H9 (cell line): ENCODE results near the gene DENND10. TPM values are rescaled to one million over a fixed set of nuclear protein-coding genes. Genes with fewer than 3 reads are reported as not detected.
A peak's percentile ranks its signal among the peaks of the same experiment; 100 is the strongest.

ENCODE experiments used
- DNase-seq: peaks from one replicate; pipeline ENCODE4 v3.0.0-alpha.2; 2017
- H2AFZ ChIP-seq: one replicate; pipeline ENCODE4 v1.6.1; 2013; ENCODE audit warnings: mild to moderate bottlenecking, low read length, control low read depth, moderate library complexity
- H2AK5ac ChIP-seq: 2 replicates; pipeline ENCODE4 v1.6.1; 2013; ENCODE audit warnings: low read length, control low read depth, mixed read lengths; ENCODE audit not compliant: insufficient read length
- H2BK120ac ChIP-seq: one replicate; pipeline ENCODE4 v1.6.1; 2013; ENCODE audit warnings: low read depth, mild to moderate bottlenecking, low read length, control low read depth, inconsistent platforms; ENCODE audit not compliant: poor library complexity, severe bottlenecking
- H2BK12ac ChIP-seq: 2 replicates; pipeline ENCODE4 v1.6.1; 2013; ENCODE audit warnings: low read length, control low read depth, mixed read lengths, low read depth; ENCODE audit not compliant: insufficient read length
- H2BK15ac ChIP-seq: 2 replicates; pipeline ENCODE4 v1.6.1; 2013; ENCODE audit warnings: low read depth, low read length, control low read depth
- H2BK20ac ChIP-seq: one replicate; pipeline ENCODE4 v1.6.1; 2013; ENCODE audit warnings: low read depth, mild to moderate bottlenecking, low read length, control low read depth, inconsistent platforms; ENCODE audit not compliant: poor library complexity, severe bottlenecking
- H2BK5ac ChIP-seq: 2 replicates; pipeline ENCODE4 v1.6.1; 2013; ENCODE audit warnings: low read length, control low read depth, mixed read lengths; ENCODE audit not compliant: insufficient read length
- H3K14ac ChIP-seq: 2 replicates; pipeline ENCODE4 v1.6.1; 2013; ENCODE audit warnings: low read length, control low read depth; ENCODE audit not compliant: insufficient read depth
- H3K18ac ChIP-seq: 2 replicates; pipeline ENCODE4 v1.6.1; 2013; ENCODE audit warnings: low read depth, mild to moderate bottlenecking, mixed read lengths, low read length, control low read depth; ENCODE audit not compliant: insufficient read length
- H3K23ac ChIP-seq: 2 replicates; pipeline ENCODE4 v1.6.1; 2013; ENCODE audit warnings: low read length, control low read depth, mixed read lengths, low read depth; ENCODE audit not compliant: insufficient read length
- H3K23me2 ChIP-seq: 2 replicates; pipeline ENCODE4 v1.6.1; 2013; ENCODE audit warnings: low read depth, mild to moderate bottlenecking, mixed read lengths, low read length, control low read depth; ENCODE audit not compliant: insufficient read length, poor library complexity, severe bottlenecking
- H3K27ac ChIP-seq: 2 replicates; pipeline ENCODE4 v1.5.1; 2013; ENCODE audit warnings: low read length, control low read depth, mixed read lengths, low read depth; ENCODE audit not compliant: insufficient read length
- H3K27me3 ChIP-seq: 2 replicates; pipeline ENCODE4 v1.6.1; 2013; ENCODE audit warnings: low read length, control low read depth, inconsistent platforms; ENCODE audit not compliant: insufficient read depth
- H3K4ac ChIP-seq: 2 replicates; pipeline ENCODE4 v1.6.1; 2013; ENCODE audit warnings: low read depth, mild to moderate bottlenecking, control low read depth, inconsistent platforms, low read length, moderate library complexity
- H3K4me1 ChIP-seq: 2 replicates; pipeline ENCODE4 v1.6.1; 2013; ENCODE audit warnings: low read length, control low read depth, inconsistent platforms; ENCODE audit not compliant: insufficient read depth
- H3K4me2 ChIP-seq: 2 replicates; pipeline ENCODE4 v1.6.1; 2013; ENCODE audit warnings: low read length, control low read depth, mixed read lengths; ENCODE audit not compliant: insufficient read length, insufficient read depth
- H3K56ac ChIP-seq: 2 replicates; pipeline ENCODE4 v1.6.1; 2013; ENCODE audit warnings: low read depth, mild to moderate bottlenecking, mixed read lengths, low read length, control low read depth; ENCODE audit not compliant: insufficient read length
- H3K79me1 ChIP-seq: 2 replicates; pipeline ENCODE4 v1.6.1; 2013; ENCODE audit warnings: low read depth, mild to moderate bottlenecking, moderate library complexity, low read length, control low read depth, inconsistent platforms; ENCODE audit not compliant: insufficient read depth, poor library complexity, severe bottlenecking
- H3K79me2 ChIP-seq: 2 replicates; pipeline ENCODE4 v1.6.1; 2013; ENCODE audit warnings: low read length, control low read depth, inconsistent platforms; ENCODE audit not compliant: insufficient read depth
- H3K9ac ChIP-seq: 2 replicates; pipeline ENCODE4 v1.6.1; 2013; ENCODE audit warnings: low read length, control low read depth, mixed read lengths; ENCODE audit not compliant: insufficient read length; ENCODE audit errors: extremely low read depth
- H3K9me3 ChIP-seq: one replicate; pipeline ENCODE4 v1.6.1; 2013; ENCODE audit warnings: low read depth, low read length, inconsistent platforms; ENCODE audit not compliant: control insufficient read depth
- H3T11ph ChIP-seq: one replicate; pipeline ENCODE4 v1.6.1; 2013; ENCODE audit warnings: mild to moderate bottlenecking, low read length, control low read depth, inconsistent platforms
- H4K20me1 ChIP-seq: one replicate; pipeline ENCODE4 v1.6.1; 2013; ENCODE audit not compliant: control insufficient read depth, insufficient read length, insufficient read depth
- H4K5ac ChIP-seq: 2 replicates; pipeline ENCODE4 v1.6.1; 2013; ENCODE audit warnings: low read depth, mild to moderate bottlenecking, mixed read lengths, low read length, control low read depth; ENCODE audit not compliant: insufficient read length
- H4K8ac ChIP-seq: replicated peaks from 2 replicates; pipeline ENCODE4 v1.6.1; 2013; ENCODE audit warnings: low read length, control low read depth, mixed read lengths, low read depth; ENCODE audit not compliant: insufficient read length
- H4K91ac ChIP-seq: 2 replicates; pipeline ENCODE4 v1.6.1; 2013; ENCODE audit warnings: low read depth, mild to moderate bottlenecking, moderate library complexity, mixed read lengths, low read length, control low read depth; ENCODE audit not compliant: insufficient read length
- H3K27ac Mint-ChIP-seq, 3 experiments: 2 replicates in 2 of 3; 3 replicates in 1 of 3; pipeline ENCODE4 v1.8.0; 2020 to 2021; ENCODE audit warnings: mixed read lengths in 3 of 3, mild to moderate bottlenecking in 1 of 3, moderate library complexity in 1 of 3
- H3K27me3 Mint-ChIP-seq: 2 replicates; pipeline ENCODE4 v1.8.0; 2021; ENCODE audit warnings: low read depth, mild to moderate bottlenecking, moderate library complexity, mixed read lengths
- H3K36me3 Mint-ChIP-seq, 3 experiments: 2 replicates in 2 of 3; 3 replicates in 1 of 3; pipeline ENCODE4 v1.8.0; 2020 to 2021; ENCODE audit warnings: low read depth in 3 of 3, mixed read lengths in 3 of 3; ENCODE audit not compliant: insufficient read depth in 1 of 3
- H3K4me1 Mint-ChIP-seq, 2 experiments: 2 replicates each; pipeline ENCODE4 v1.8.0; 2020; ENCODE audit warnings: mixed read lengths in 2 of 2
- H3K4me3 Mint-ChIP-seq, 2 experiments: 2 replicates in 1 of 2; 3 replicates in 1 of 2; pipeline ENCODE4 v1.8.0; 2020 to 2021; ENCODE audit warnings: mild to moderate bottlenecking in 2 of 2, mixed read lengths in 2 of 2, moderate library complexity in 1 of 2
- H3K9me3 Mint-ChIP-seq, 2 experiments: 2 replicates in 1 of 2; 3 replicates in 1 of 2; pipeline ENCODE4 v1.8.0; 2020; ENCODE audit warnings: mild to moderate bottlenecking in 2 of 2, mixed read lengths in 2 of 2, moderate library complexity in 1 of 2
- WGBS: extraction: QIAGEN DNeasy Blood & Tissue Kit; methylation state at CpG from one replicate; pipeline ENCODE4 v1.1.7; 2013; ENCODE audit warnings: missing lambda C conversion rate, low lambda C conversion rate, mixed read lengths; ENCODE audit not compliant: insufficient read length; ENCODE audit errors: extremely low coverage; 5-methylcytosine and 5-hydroxymethylcytosine counted together
- total RNA-seq: library from RNA; stranded (reverse); gene quantifications from 2 replicates; pipeline ENCODE4 v1.2.1, GENCODE V29; 2021
- TF ChIP-seq, protein P1 (sequence below): fragments of 200-600 bp; sonication (generic); conservative IDR thresholded peaks from 3 replicates; pipeline ENCODE4 v1.8.0; 2021; ENCODE audit warnings: antibody characterized with exemption, mild to moderate bottlenecking

The DENND10 gene
- total RNA-seq, 1 experiment from 2014 or later = 63.2 TPM

GRCh38 chr10:119138346-119139306 is 34.7 kb downstream of the DENND10 start:
- H2BK120ac ChIP-seq = no peak overlapping the region
- H2BK15ac ChIP-seq = no peak overlapping the region
- H3K56ac ChIP-seq = no peak overlapping the region
- Mint-ChIP-seq H3K4me3 (no peak overlapping the region), H3K27ac (peak overlapping the region in 2 of 3 experiments; percentile 32 to 69; a peak in 2 of 7 replicates), H3K9me3 (no peaks in the 10 kb centered on the region; a peak in 1 of 5 replicates), H3K36me3 (peaks cover 5 to 28% (median 19%) of the 10 kb centered on the region in 3 experiments; a peak in 6 of 7 replicates), H3K27me3 (no peaks in the 10 kb centered on the region; the same call in 1 of the 2 replicates), H3K4me1 (no peaks in the 10 kb centered on the region)
- no peaks in the 10 kb centered on the region for H3K23me2 ChIP-seq
- no peaks in the 10 kb centered on the region for H3K79me1 ChIP-seq
- TF ChIP-seq, protein P1, sequence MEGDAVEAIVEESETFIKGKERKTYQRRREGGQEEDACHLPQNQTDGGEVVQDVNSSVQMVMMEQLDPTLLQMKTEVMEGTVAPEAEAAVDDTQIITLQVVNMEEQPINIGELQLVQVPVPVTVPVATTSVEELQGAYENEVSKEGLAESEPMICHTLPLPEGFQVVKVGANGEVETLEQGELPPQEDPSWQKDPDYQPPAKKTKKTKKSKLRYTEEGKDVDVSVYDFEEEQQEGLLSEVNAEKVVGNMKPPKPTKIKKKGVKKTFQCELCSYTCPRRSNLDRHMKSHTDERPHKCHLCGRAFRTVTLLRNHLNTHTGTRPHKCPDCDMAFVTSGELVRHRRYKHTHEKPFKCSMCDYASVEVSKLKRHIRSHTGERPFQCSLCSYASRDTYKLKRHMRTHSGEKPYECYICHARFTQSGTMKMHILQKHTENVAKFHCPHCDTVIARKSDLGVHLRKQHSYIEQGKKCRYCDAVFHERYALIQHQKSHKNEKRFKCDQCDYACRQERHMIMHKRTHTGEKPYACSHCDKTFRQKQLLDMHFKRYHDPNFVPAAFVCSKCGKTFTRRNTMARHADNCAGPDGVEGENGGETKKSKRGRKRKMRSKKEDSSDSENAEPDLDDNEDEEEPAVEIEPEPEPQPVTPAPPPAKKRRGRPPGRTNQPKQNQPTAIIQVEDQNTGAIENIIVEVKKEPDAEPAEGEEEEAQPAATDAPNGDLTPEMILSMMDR = no peak
- no peak overlapping the region for H3T11ph ChIP-seq
- no peak overlapping the region for H3K9ac ChIP-seq
- no peaks in the 10 kb centered on the region for H3K27me3 ChIP-seq
- H4K5ac ChIP-seq = no peak overlapping the region
- H3K18ac ChIP-seq = no peak overlapping the region
- no peak overlapping the region for H2BK20ac ChIP-seq
- no peaks in the 10 kb centered on the region for H3K4me1 ChIP-seq
- H3K9me3 ChIP-seq = no peaks in the 10 kb centered on the region
- DNase-seq = no peak
- no peak overlapping the region for H4K8ac ChIP-seq
- no peak overlapping the region for H2AFZ ChIP-seq
- no peak overlapping the region for H2BK12ac ChIP-seq
- H3K23ac ChIP-seq = no peak overlapping the region
- no peaks in the 10 kb centered on the region for H3K79me2 ChIP-seq
- H3K4me2 ChIP-seq = no peak overlapping the region
- no peak overlapping the region for H3K14ac ChIP-seq
- H3K4ac ChIP-seq = no peak overlapping the region
- no peak overlapping the region for H2BK5ac ChIP-seq
- no peak overlapping the region for H3K27ac ChIP-seq
- H2AK5ac ChIP-seq = no peak overlapping the region
- WGBS = no CpG with 5 or more reads among the region's 16 CpGs
- no peak overlapping the region for H4K91ac ChIP-seq
- H4K20me1 ChIP-seq = no peaks in the 10 kb centered on the region
